SK-N-MC (cell line): ENCODE measurements around the gene NTRK2.

Experiments
- EZH2 ChIP-seq: fragments of 200-600 bp; sonication (generic); IDR thresholded peaks from one replicate; pipeline ENCODE4 v1.6.1; 2017; ENCODE audit warnings: antibody characterized with exemption
- FOXP2 ChIP-seq: optimal IDR thresholded peaks from 2 replicates; pipeline ENCODE3; 2011; ENCODE audit warnings: mild to moderate bottlenecking, moderate library complexity; ENCODE audit not compliant: insufficient read depth; ENCODE audit errors: extremely low read length, control extremely low read depth
- POLR2AphosphoS5 ChIP-seq: IDR thresholded peaks from 2 replicates; pipeline ENCODE4 v1.6.1; 2012; ENCODE audit warnings: mild to moderate bottlenecking, low read depth, low read length, borderline replicate concordance

DNA sequence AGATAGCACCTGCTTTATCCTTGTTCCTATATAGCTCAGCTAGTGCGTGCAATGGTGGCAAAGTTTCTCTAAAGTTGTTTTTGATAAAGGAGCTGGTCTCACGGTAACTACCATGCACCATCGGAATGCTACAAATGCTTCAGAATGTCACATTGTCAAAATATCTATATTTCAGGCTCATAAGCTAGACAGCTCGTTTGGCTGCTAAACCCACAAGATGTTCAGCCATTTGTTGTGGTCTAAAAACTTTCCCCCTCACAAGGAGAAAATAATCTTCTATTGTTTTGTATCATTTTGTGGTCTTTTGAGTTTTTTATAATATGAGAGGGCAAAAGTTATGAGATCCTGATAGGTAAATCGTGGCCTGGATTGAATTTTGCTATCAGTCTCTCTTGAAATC lies 137.9 kb downstream of the NTRK2 start:
- TF ChIP-seq EZH2 (no peak), POLR2AphosphoS5 (no peak), FOXP2 (no peak)
